OCI-LY1 (cell line): ENCODE measurements around the gene RSBN1L.

Experiments used
- EZH2 ChIP-seq: fragments of 200-600 bp; sonication (generic), shearing (Covaris generic); IDR thresholded peaks from 2 replicates; pipeline ENCODE4 v1.8.0; 2017; ENCODE audit warnings: borderline replicate concordance, mixed run types, mild to moderate bottlenecking, antibody characterized with exemption, low read length, moderate library complexity, mixed read lengths
- TF ChIP-seq, protein P1 (sequence below): fragments of 200-600 bp; sonication (generic), shearing (Covaris generic); IDR thresholded peaks from 2 replicates; pipeline ENCODE4 v1.5.1; 2017; ENCODE audit warnings: mild to moderate bottlenecking, antibody characterized with exemption, low read length, moderate library complexity, mixed read lengths

GRCh38 chr7:77690289-77690688 is 6.0 kb upstream of the RSBN1L start:
- TF ChIP-seq, protein P1, sequence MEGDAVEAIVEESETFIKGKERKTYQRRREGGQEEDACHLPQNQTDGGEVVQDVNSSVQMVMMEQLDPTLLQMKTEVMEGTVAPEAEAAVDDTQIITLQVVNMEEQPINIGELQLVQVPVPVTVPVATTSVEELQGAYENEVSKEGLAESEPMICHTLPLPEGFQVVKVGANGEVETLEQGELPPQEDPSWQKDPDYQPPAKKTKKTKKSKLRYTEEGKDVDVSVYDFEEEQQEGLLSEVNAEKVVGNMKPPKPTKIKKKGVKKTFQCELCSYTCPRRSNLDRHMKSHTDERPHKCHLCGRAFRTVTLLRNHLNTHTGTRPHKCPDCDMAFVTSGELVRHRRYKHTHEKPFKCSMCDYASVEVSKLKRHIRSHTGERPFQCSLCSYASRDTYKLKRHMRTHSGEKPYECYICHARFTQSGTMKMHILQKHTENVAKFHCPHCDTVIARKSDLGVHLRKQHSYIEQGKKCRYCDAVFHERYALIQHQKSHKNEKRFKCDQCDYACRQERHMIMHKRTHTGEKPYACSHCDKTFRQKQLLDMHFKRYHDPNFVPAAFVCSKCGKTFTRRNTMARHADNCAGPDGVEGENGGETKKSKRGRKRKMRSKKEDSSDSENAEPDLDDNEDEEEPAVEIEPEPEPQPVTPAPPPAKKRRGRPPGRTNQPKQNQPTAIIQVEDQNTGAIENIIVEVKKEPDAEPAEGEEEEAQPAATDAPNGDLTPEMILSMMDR, result no peak
- TF ChIP-seq EZH2, result no peak
